Osteoblast (primary cell): Measurements from ENCODE around the gene CACNA1C. TPM values are rescaled to one million over a fixed set of nuclear protein-coding genes. Genes with fewer than 3 reads are reported as not detected.

Source experiments
- DNase-seq: peaks from one replicate; pipeline ENCODE4 v3.0.0; 2011; ENCODE audit warnings: low spot score, mixed read lengths; ENCODE audit not compliant: insufficient read length; ENCODE audit errors: missing footprints
- H2AFZ ChIP-seq: 2 replicates; pipeline ENCODE4 v1.6.0; 2011; ENCODE audit warnings: mild to moderate bottlenecking, low read length
- H3K27ac ChIP-seq: 2 replicates; pipeline ENCODE4 v1.5.1; 2011; ENCODE audit warnings: mild to moderate bottlenecking, low read depth, low read length, moderate library complexity
- H3K27me3 ChIP-seq: 2 replicates; pipeline ENCODE4 v1.6.0; 2012; ENCODE audit warnings: mild to moderate bottlenecking, control low read depth, inconsistent platforms, low read length, moderate library complexity; ENCODE audit not compliant: insufficient read depth
- H3K36me3 ChIP-seq: 2 replicates; pipeline ENCODE4 v1.5.1; 2011; ENCODE audit warnings: mild to moderate bottlenecking, low read length, control low read depth, moderate library complexity; ENCODE audit not compliant: insufficient read depth
- H3K4me1 ChIP-seq: 2 replicates; pipeline ENCODE4 v1.5.1; 2011; ENCODE audit warnings: mild to moderate bottlenecking, low read length, control low read depth, moderate library complexity; ENCODE audit not compliant: insufficient read depth
- H3K4me2 ChIP-seq: 2 replicates; pipeline ENCODE4 v1.6.0; 2011; ENCODE audit warnings: mild to moderate bottlenecking, low read length; ENCODE audit not compliant: insufficient read depth
- H3K4me3 ChIP-seq: fragments of 200-600 bp; sonication (generic); 3 replicates; pipeline ENCODE4 v1.5.1; 2012; ENCODE audit warnings: mild to moderate bottlenecking, low read length, inconsistent platforms; ENCODE audit not compliant: insufficient read depth
- H3K79me2 ChIP-seq: 2 replicates; pipeline ENCODE4 v1.6.0; 2012; ENCODE audit warnings: mild to moderate bottlenecking, low read length, control low read depth, inconsistent platforms; ENCODE audit not compliant: insufficient read depth
- H3K9me3 ChIP-seq: 2 replicates; pipeline ENCODE4 v1.5.1; 2011; ENCODE audit warnings: low read depth, low read length, control low read depth
- H4K20me1 ChIP-seq: 2 replicates; pipeline ENCODE4 v1.6.0; 2012; ENCODE audit warnings: mild to moderate bottlenecking, low read length, control low read depth; ENCODE audit not compliant: insufficient read depth
- total RNA-seq: library from RNA; depleted of rRNA; stranded (reverse); fragments of >200 nt; gene quantifications from 2 replicates; pipeline ENCODE4 v1.2.3, GENCODE V29; 2012
- TF ChIP-seq, protein P1 (sequence below): IDR thresholded peaks from 2 replicates; pipeline ENCODE4 v1.5.1; 2011; ENCODE audit warnings: mild to moderate bottlenecking, low read depth, low read length, moderate library complexity; ENCODE audit errors: extremely low read depth

Gene CACNA1C
- total RNA-seq, 1 donor, result 19.2 TPM

DNA sequence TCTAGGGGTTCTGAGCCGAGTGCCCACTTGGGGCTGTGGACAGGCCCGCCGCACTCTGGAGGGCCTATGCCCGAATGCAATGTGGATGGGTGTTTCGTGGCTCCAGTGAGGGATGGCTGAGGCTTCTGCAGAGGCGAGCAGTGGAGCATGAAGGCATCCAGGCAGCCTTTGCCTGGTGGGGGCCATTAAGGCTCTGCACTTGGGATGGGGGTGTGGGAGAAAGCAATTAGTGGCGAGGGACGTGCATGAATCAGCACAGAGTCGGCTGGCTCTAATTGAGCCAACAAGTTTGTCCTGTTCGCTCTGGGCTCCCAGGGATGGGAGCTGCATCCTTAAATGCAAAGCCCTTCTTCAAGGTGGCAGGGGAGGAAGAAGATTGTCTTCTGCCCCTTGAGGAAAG, 395.1 kb downstream of the CACNA1C start:
- Histone ChIP-seq H3K4me1 (peaks cover 18% of the 10 kb centered on the region), H3K9me3 (no peaks in the 10 kb centered on the region), H3K4me3 (no peak overlapping the region), H3K36me3 (no peaks in the 10 kb centered on the region), H2AFZ (no peak overlapping the region), H3K79me2 (no peaks in the 10 kb centered on the region), H4K20me1 (peaks cover 24% of the 10 kb centered on the region), H3K27me3 (no peaks in the 10 kb centered on the region), H3K27ac (no peak overlapping the region), H3K4me2 (no peak overlapping the region)
- TF ChIP-seq, protein P1, sequence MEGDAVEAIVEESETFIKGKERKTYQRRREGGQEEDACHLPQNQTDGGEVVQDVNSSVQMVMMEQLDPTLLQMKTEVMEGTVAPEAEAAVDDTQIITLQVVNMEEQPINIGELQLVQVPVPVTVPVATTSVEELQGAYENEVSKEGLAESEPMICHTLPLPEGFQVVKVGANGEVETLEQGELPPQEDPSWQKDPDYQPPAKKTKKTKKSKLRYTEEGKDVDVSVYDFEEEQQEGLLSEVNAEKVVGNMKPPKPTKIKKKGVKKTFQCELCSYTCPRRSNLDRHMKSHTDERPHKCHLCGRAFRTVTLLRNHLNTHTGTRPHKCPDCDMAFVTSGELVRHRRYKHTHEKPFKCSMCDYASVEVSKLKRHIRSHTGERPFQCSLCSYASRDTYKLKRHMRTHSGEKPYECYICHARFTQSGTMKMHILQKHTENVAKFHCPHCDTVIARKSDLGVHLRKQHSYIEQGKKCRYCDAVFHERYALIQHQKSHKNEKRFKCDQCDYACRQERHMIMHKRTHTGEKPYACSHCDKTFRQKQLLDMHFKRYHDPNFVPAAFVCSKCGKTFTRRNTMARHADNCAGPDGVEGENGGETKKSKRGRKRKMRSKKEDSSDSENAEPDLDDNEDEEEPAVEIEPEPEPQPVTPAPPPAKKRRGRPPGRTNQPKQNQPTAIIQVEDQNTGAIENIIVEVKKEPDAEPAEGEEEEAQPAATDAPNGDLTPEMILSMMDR, result no peak
- DNase-seq, result no peak

DNA sequence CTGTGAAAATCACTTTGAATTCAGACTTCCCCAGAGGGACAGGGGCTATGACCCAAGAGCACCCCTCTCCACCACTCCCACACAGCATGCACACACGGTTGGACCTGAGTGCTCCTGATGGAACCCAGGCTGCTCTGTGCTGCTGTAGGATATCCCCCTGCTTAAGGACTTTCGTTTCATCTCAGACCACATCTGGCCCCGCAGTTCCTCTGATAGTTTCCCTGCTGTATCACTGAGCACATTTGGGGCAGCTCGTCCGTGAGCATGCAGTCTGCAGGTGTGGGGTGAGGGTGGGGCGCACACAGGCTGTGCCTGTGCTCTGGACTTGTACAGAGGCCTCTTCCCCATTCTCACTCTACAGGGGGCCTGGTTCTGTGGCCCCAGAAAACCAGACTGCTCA, 396.8 kb downstream of the CACNA1C start:
- TF ChIP-seq, protein P1, result no peak
- H3K27ac ChIP-seq, result no peak overlapping the region
- no peak overlapping the region for H3K4me2 ChIP-seq
- H2AFZ ChIP-seq, result no peak overlapping the region
- no peak for DNase-seq
- no peaks in the 10 kb centered on the region for H3K36me3 ChIP-seq
- H3K27me3 ChIP-seq, result no peaks in the 10 kb centered on the region
- no peaks in the 10 kb centered on the region for H3K79me2 ChIP-seq
- peaks cover 30% of the 10 kb centered on the region for H3K4me1 ChIP-seq
- H3K4me3 ChIP-seq, result no peak overlapping the region
- no peaks in the 10 kb centered on the region for H3K9me3 ChIP-seq
- peaks cover 24% of the 10 kb centered on the region for H4K20me1 ChIP-seq

DNA sequence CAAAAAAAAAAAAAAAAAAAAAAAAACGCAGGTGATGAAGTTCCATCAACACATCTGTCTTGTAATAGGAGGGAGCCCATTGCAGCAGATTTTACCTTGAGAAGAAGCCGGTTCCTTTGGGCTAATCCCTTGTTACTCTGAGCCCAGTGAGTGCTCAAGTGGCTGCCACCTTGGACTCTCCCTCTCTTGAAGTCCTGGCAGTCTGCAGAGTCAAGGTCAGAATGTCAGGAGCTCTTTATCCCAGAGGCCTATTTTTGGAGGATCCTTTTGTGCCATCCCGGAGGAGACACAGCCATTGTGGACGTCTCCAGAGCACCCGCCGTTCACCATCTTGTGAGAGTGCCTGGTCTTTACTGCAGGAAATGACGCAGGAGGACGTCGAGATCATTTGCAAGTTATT, 397.8 kb downstream of the CACNA1C start:
- DNase-seq, result peak; percentile 87
- peaks cover 30% of the 10 kb centered on the region for H3K4me1 ChIP-seq
- H3K79me2 ChIP-seq, result no peaks in the 10 kb centered on the region
- TF ChIP-seq, protein P1, result no peak
- H3K9me3 ChIP-seq, result no peaks in the 10 kb centered on the region
- H3K27ac ChIP-seq, result peak overlapping the region; percentile 47
- H3K27me3 ChIP-seq, result no peaks in the 10 kb centered on the region
- no peak overlapping the region for H3K4me2 ChIP-seq
- peaks cover 16% of the 10 kb centered on the region for H4K20me1 ChIP-seq
- H2AFZ ChIP-seq, result no peak overlapping the region
- H3K36me3 ChIP-seq, result no peaks in the 10 kb centered on the region
- H3K4me3 ChIP-seq, result no peak overlapping the region

DNA sequence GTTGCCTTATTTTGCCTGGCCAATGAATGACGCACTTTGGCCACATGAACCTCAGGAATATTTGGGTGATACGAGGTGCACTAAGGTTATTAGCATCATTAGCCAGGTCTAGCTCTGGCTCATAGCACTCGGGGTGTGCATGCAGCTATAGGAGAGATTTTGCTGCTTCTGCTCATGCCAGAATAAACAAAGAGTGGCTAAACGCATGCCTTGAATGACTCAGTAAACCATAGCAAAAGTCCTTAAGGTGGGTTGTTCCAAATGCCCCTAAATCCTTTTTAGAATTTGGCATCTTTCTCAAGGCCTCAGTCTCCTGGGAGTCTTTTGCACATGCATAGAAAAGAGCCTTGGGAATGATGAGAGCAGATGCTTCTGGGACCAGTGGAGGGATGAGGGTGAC, 398.2 kb downstream of the CACNA1C start:
- DNase-seq, result peak; percentile 97
- H2AFZ ChIP-seq, result no peak overlapping the region
- H3K79me2 ChIP-seq, result no peaks in the 10 kb centered on the region
- peaks cover 30% of the 10 kb centered on the region for H3K4me1 ChIP-seq
- no peak overlapping the region for H3K27ac ChIP-seq
- H3K4me2 ChIP-seq, result no peak overlapping the region
- no peaks in the 10 kb centered on the region for H3K9me3 ChIP-seq
- H3K36me3 ChIP-seq, result no peaks in the 10 kb centered on the region
- H3K4me3 ChIP-seq, result no peak overlapping the region
- H4K20me1 ChIP-seq, result peaks cover 12% of the 10 kb centered on the region
- H3K27me3 ChIP-seq, result no peaks in the 10 kb centered on the region
- TF ChIP-seq, protein P1, result no peak
